Neural progenitor cell (in vitro differentiated cells): ENCODE data around the gene OLFML2A.

Source experiments
- CTCF ChIP-seq: fragments of 200-600 bp; sonication (generic); IDR thresholded peaks from 2 replicates; pipeline ENCODE4 v1.5.1; 2017; ENCODE audit warnings: antibody characterized with exemption, mild to moderate bottlenecking
- EZH2 ChIP-seq: fragments of 200-600 bp; sonication (generic); IDR thresholded peaks from 2 replicates; pipeline ENCODE4 v1.6.1; 2017; ENCODE audit warnings: antibody characterized with exemption, mild to moderate bottlenecking, moderate library complexity

- TF ChIP-seq CTCF (no peak), EZH2 (no peak)
These were observed 8.0 kb upstream of the OLFML2A start for GRCh38 chr9:124768750-124769548.
